HCT116 (cell line): Measurements from ENCODE around the gene ABHD11. TPM values are rescaled to one million over a fixed set of nuclear protein-coding genes. Genes with fewer than 3 reads are reported as not detected.
A peak's percentile ranks its signal among the peaks of the same experiment; 100 is the strongest.

Experiments used
- ATAC-seq: fragments of 200-7000 bp; cut with Tn5 transposase; 2 replicates; pipeline ENCODE4 v1.9.1; 2020; ENCODE audit warnings: mild to moderate bottlenecking, moderate library complexity
- BruUV-seq: library from RNA; stranded (reverse); fragments of 400-500 nt; replicated peaks from 2 replicates; lab custom pipeline; 2021; lab: Mats Ljungman, UMichigan
- CTCF ChIA-PET: fragments of 300-600 bp; sonication (Branson Sonifier 250); formaldehyde crosslinking; loops from one replicate; lab custom pipeline; 2021; ENCODE audit warnings: antibody characterized with exemption; lab: Charles Lee
- POLR2A ChIA-PET: fragments of 300-600, 350-600 bp; sonication (Branson Sonifier 250); formaldehyde crosslinking; loops from one replicate; lab custom pipeline; 2021; ENCODE audit warnings: antibody characterized with exemption; lab: Charles Lee
- RAD21 ChIA-PET, 2 experiments: fragments of 300-600 bp; sonication (Branson Sonifier 250); formaldehyde crosslinking; loops; one replicate each; lab custom pipeline; 2023; ENCODE audit warnings: low total read pairs in 2 of 2; ENCODE audit not compliant: uncharacterized antibody in 2 of 2, unreplicated experiment in 2 of 2, low non-redundant PET in 1 of 2; lab: Charles Lee
- DNase-seq: peaks from one replicate; pipeline ENCODE4 v3.0.0-alpha.2; 2010; ENCODE audit warnings: low read depth, low spot score
- H2AFZ ChIP-seq: fragments of 200-600 bp; shearing (Covaris generic), sonication (generic); 2 replicates; pipeline ENCODE4 v1.6.1; 2017; ENCODE audit warnings: low read depth, mixed run types, mixed read lengths, antibody characterized with exemption, low read length; ENCODE audit not compliant: poor library complexity, severe bottlenecking
- H3K27ac ChIP-seq: 2 replicates; pipeline ENCODE4 v1.5.1; 2012; ENCODE audit warnings: low read depth, low read length
- H3K27me3 ChIP-seq: fragments of 200-600 bp; sonication (generic); 2 replicates; pipeline ENCODE4 v1.6.1; 2016; ENCODE audit warnings: mixed run types, low read length, mixed read lengths; ENCODE audit not compliant: insufficient read depth
- H3K36me3 ChIP-seq, 2 experiments: fragments of 200-500 bp in 1 of 2; fragments of 200-600 bp in 1 of 2; sonication (Bioruptor generic) in 1 of 2; sonication (generic) in 1 of 2; 2 replicates each; pipeline versions ENCODE4 v1.5.1 to v1.6.1; 2014 to 2016; ENCODE audit warnings: low read length in 2 of 2, inconsistent platforms in 1 of 2, mixed read lengths in 1 of 2, mixed run types in 1 of 2; ENCODE audit not compliant: insufficient read depth in 2 of 2, control insufficient read depth in 1 of 2
- H3K4me1 ChIP-seq, 2 experiments: fragments of 200-600 bp in 1 of 2; sonication (generic) in 1 of 2; 2 replicates each; pipeline versions ENCODE4 v1.5.1 to v1.6.1; 2012 to 2017; ENCODE audit warnings: low read length in 2 of 2, inconsistent platforms in 1 of 2, mild to moderate bottlenecking in 1 of 2, mixed read lengths in 1 of 2, mixed run types in 1 of 2, moderate library complexity in 1 of 2; ENCODE audit not compliant: insufficient read depth in 2 of 2, control insufficient read depth in 1 of 2
- H3K4me2 ChIP-seq: fragments of 200-600 bp; sonication (generic); 2 replicates; pipeline ENCODE4 v1.6.1; 2017; ENCODE audit warnings: mixed run types, low read length, mixed read lengths
- H3K4me3 ChIP-seq, 2 experiments: fragments of 200-600 bp in 1 of 2; sonication (generic) in 1 of 2; replicated peaks in 1 of 2; 2 replicates each; pipeline ENCODE4 v1.5.1; 2011 to 2016; ENCODE audit warnings: low read length in 2 of 2, control low read depth in 1 of 2, low read depth in 1 of 2, mild to moderate bottlenecking in 1 of 2, mixed read lengths in 1 of 2, mixed run types in 1 of 2
- H3K79me2 ChIP-seq: fragments of 200-600 bp; sonication (generic); 2 replicates; pipeline ENCODE4 v1.6.1; 2017; ENCODE audit warnings: mild to moderate bottlenecking, mixed run types, low read length, moderate library complexity, mixed read lengths; ENCODE audit not compliant: insufficient read depth
- H3K9ac ChIP-seq: fragments of 200-600 bp; sonication (generic); 2 replicates; pipeline ENCODE4 v1.6.1; 2016; ENCODE audit warnings: low read length, mixed read lengths
- H3K9me2 ChIP-seq: fragments of 200-600 bp; sonication (generic), shearing (Covaris generic); 2 replicates; pipeline ENCODE4 v1.6.1; 2017; ENCODE audit warnings: mixed run types, mild to moderate bottlenecking, moderate library complexity; ENCODE audit not compliant: insufficient read depth
- H3K9me3 ChIP-seq, 2 experiments: fragments of 200-500 bp in 1 of 2; fragments of 200-600 bp in 1 of 2; sonication (Bioruptor generic) in 1 of 2; sonication (generic) in 1 of 2; 2 replicates each; pipeline ENCODE4 v1.6.1; 2014 to 2017; ENCODE audit warnings: low read length in 2 of 2, mixed read lengths in 2 of 2, inconsistent platforms in 1 of 2, low read depth in 1 of 2, mild to moderate bottlenecking in 1 of 2, mixed run types in 1 of 2, moderate library complexity in 1 of 2; ENCODE audit not compliant: control insufficient read depth in 1 of 2, insufficient read depth in 1 of 2
- H4K20me1 ChIP-seq: fragments of 200-600 bp; sonication (generic), shearing (Covaris generic); 2 replicates; pipeline ENCODE4 v1.6.1; 2017; ENCODE audit warnings: mixed run types, mild to moderate bottlenecking, moderate library complexity; ENCODE audit not compliant: insufficient read depth
- CTCF ChIP-seq, 3 experiments: fragments of 200-600 bp in 1 of 3; sonication (generic) in 1 of 3; IDR thresholded peaks in 2 of 3; conservative IDR thresholded peaks in 1 of 3; 2 replicates each; pipeline ENCODE4 v1.5.1; 2012 to 2017; ENCODE audit warnings: low read depth in 2 of 3, low read length in 2 of 3, antibody characterized with exemption in 1 of 3, borderline replicate concordance in 1 of 3, control low read depth in 1 of 3, mild to moderate bottlenecking in 1 of 3, mixed read lengths in 1 of 3, mixed run types in 1 of 3, moderate library complexity in 1 of 3; ENCODE audit not compliant: insufficient read depth in 1 of 3
- POLR2AphosphoS5 ChIP-seq: IDR thresholded peaks from 2 replicates; pipeline ENCODE4 v1.6.1; 2011; ENCODE audit warnings: mild to moderate bottlenecking, low read depth, low read length, moderate library complexity
- SP1 ChIP-seq: IDR thresholded peaks from 2 replicates; pipeline ENCODE4 v1.6.1; 2012; ENCODE audit warnings: low read depth
- YY1 ChIP-seq: IDR thresholded peaks from 2 replicates; pipeline ENCODE4 v1.6.1; 2011; ENCODE audit warnings: low read length, low read depth, moderate library complexity, mild to moderate bottlenecking; ENCODE audit not compliant: insufficient replicate concordance; ENCODE audit errors: extremely low read depth
- intact Hi-C: fragments of 100-400 bp; cut with micrococcal nuclease; formaldehyde crosslinking; loops from 2 replicates; pipeline ENCODE4 v1.10.0; 2022
- total RNA-seq: library from RNA; stranded (reverse); gene quantifications from one replicate; pipeline ENCODE4 v1.2.1, GENCODE V29; 2021; ENCODE audit not compliant: unreplicated experiment

Gene ABHD11
- total RNA-seq, 1 experiment from 2014 or later, result 69.8 TPM

DNA sequence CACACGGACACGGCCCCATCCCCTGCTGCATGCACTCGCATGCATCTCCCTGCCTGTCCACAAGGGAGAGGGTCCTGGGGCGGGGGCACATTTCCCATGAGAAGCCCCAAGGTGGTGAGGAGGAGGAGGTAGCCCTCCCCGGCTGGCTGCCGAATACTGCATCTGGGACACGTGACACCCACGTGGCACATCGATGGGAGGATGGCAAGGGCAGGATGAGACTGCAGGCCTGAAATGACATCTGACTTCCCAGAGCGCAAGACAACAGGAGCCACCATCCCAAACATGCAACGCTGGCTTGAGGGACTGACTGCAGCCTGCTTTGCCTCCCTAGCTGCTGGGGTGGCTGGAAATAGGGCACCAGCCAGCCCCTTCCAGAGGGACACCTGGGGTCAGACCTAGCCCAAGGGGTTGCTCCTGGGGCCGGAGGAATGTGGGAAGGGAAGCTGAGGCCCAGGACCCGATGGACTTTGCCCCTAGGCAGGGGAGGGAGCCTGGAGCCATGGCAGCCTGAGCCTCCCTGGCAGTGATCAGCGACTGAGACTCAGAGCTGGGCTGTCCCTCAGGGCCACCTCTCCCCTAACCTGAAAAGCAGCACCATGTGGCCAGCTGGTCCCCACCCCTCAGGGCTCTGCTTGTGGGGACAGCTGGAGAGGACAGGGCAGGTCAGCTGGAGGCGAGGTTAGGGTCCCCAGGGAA is 39.1 kb downstream of the ABHD11 start:
- H3K9ac ChIP-seq, result no peak overlapping the region
- TF ChIP-seq YY1, result no peak
- TF ChIP-seq CTCF (IDR thresholded peaks at IDR 0.05 in 2 of 3, conservative IDR thresholded peaks at IDR 0.05 in 1 of 3; ENCODE audit: borderline replicate concordance in 1 of 3, insufficient read depth in 1 of 3, low read depth in 2 of 3, low read length in 2 of 3), result peak in 1 of 3 experiments; percentile 3; a peak in 1 of 6 replicates
- TF ChIP-seq, all 23 proteins: peak for 1
- Histone ChIP-seq H3K4me2 (no peak overlapping the region), H2AFZ (no peak overlapping the region), H3K4me3 (no peak overlapping the region), H3K79me2 (peaks cover 1% of the 10 kb centered on the region; the same call in 1 of the 2 replicates), H3K9me2 (no peaks in the 10 kb centered on the region), H3K36me3 (peaks cover 36 to 64% of the 10 kb centered on the region in 2 experiments; a peak in 3 of 4 replicates), H3K4me1 (peaks cover 0 to 20% of the 10 kb centered on the region in 2 experiments; a peak in 3 of 4 replicates), H3K27me3 (no peaks in the 10 kb centered on the region), H3K27ac (0 out of 2 replicates have a peak overlapping the region, but pooled peaks have one; percentile 22), H4K20me1 (0 out of 2 replicates have a peak, but pooled peaks cover 3% of the 10 kb centered on the region), H3K9me3 (no peaks in the 10 kb centered on the region)
- ChIA-PET POLR2A (no interaction called here), RAD21 (no interaction called here), CTCF (interaction anchor here (0.6 to 1.7 kb wide), 2 partner anchors 26 to 149 kb away, joined by 3 to 7 read pairs; no protein-coding TSS in a partner anchor)
- intact Hi-C loops, result no loop called here
- DNase-seq (no peak), ATAC-seq (no peak; the same call in 1 of the 2 replicates)
- BruUV-seq, result no TSS peak

- no peak overlapping the region for H3K4me2 ChIP-seq
- intact Hi-C loops, result no loop called here
- H3K4me3 ChIP-seq, result no peak overlapping the region
- 0 out of 2 replicates have a peak, but pooled peaks cover 3% of the 10 kb centered on the region for H4K20me1 ChIP-seq
- ATAC-seq (no peak), DNase-seq (no peak)
- H2AFZ ChIP-seq, result no peak overlapping the region
- ChIA-PET POLR2A (interaction anchor here (0.6 kb wide), 1 partner anchor 134 kb away, joined by 3 read pairs; no protein-coding TSS in a partner anchor), RAD21 (interaction anchor here in 1 of 2 experiments (0.5 kb wide), 1 partner anchor 8 kb away, joined by 3 read pairs; no protein-coding TSS in a partner anchor), CTCF (no interaction called here)
- no peaks in the 10 kb centered on the region for H3K9me2 ChIP-seq
- no peaks in the 10 kb centered on the region for H3K27me3 ChIP-seq
- no TSS peak for BruUV-seq
- H3K27ac ChIP-seq, result peak overlapping the region; percentile 43; the same call in 1 of the 2 replicates
- TF ChIP-seq SP1, result no peak
- TF ChIP-seq CTCF (IDR thresholded peaks at IDR 0.05 in 2 of 3, conservative IDR thresholded peaks at IDR 0.05 in 1 of 3; ENCODE audit: borderline replicate concordance in 1 of 3, insufficient read depth in 1 of 3, low read depth in 2 of 3, low read length in 2 of 3), result no peak
- 0 out of 2 replicates have a peak, but pooled peaks have one; percentile 14 for TF ChIP-seq POLR2AphosphoS5
- TF ChIP-seq YY1, result no peak
- H3K4me1 ChIP-seq, result peaks cover 0 to 14% of the 10 kb centered on the region in 2 experiments; a peak in 2 of 4 replicates
- H3K36me3 ChIP-seq, result peaks cover 30 to 70% of the 10 kb centered on the region in 2 experiments; a peak in 3 of 4 replicates
- H3K9me3 ChIP-seq, result no peaks in the 10 kb centered on the region
- H3K9ac ChIP-seq, result no peak overlapping the region
- peaks cover 6% of the 10 kb centered on the region; the same call in 1 of the 2 replicates for H3K79me2 ChIP-seq
Observed at GRCh38 chr7:73698410-73698809, 40.2 kb downstream of the ABHD11 start.
